Measurements from ENCODE around the gene KCNMB2.

KCNMB2 gene

GRCh38 chr3:178850450-178851190, 314.4 kb downstream of the KCNMB2 start:
- Histone ChIP-seq H3K27ac (replicated peaks) (no peak overlapping the region), H3K4me3 (replicated peaks; ENCODE audit: insufficient read depth, low read length) (no peak overlapping the region), H3K27me3 (ENCODE audit: insufficient read depth, poor library complexity, severe bottlenecking) (no peaks in the 10 kb centered on the region)
- TF ChIP-seq GABPA (IDR thresholded peaks at IDR 0.05; ENCODE audit: low read depth) (no peak), POLR2AphosphoS5 (IDR thresholded peaks at IDR 0.05; ENCODE audit: low read depth) (no peak), SPI1 (IDR thresholded peaks at IDR 0.05; ENCODE audit: borderline replicate concordance, low read depth) (no peak)
- TF ChIP-seq, protein P1, sequence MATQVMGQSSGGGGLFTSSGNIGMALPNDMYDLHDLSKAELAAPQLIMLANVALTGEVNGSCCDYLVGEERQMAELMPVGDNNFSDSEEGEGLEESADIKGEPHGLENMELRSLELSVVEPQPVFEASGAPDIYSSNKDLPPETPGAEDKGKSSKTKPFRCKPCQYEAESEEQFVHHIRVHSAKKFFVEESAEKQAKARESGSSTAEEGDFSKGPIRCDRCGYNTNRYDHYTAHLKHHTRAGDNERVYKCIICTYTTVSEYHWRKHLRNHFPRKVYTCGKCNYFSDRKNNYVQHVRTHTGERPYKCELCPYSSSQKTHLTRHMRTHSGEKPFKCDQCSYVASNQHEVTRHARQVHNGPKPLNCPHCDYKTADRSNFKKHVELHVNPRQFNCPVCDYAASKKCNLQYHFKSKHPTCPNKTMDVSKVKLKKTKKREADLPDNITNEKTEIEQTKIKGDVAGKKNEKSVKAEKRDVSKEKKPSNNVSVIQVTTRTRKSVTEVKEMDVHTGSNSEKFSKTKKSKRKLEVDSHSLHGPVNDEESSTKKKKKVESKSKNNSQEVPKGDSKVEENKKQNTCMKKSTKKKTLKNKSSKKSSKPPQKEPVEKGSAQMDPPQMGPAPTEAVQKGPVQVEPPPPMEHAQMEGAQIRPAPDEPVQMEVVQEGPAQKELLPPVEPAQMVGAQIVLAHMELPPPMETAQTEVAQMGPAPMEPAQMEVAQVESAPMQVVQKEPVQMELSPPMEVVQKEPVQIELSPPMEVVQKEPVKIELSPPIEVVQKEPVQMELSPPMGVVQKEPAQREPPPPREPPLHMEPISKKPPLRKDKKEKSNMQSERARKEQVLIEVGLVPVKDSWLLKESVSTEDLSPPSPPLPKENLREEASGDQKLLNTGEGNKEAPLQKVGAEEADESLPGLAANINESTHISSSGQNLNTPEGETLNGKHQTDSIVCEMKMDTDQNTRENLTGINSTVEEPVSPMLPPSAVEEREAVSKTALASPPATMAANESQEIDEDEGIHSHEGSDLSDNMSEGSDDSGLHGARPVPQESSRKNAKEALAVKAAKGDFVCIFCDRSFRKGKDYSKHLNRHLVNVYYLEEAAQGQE (IDR thresholded peaks at IDR 0.05; ENCODE audit: insufficient replicate concordance, low read depth): no peak
- TF ChIP-seq, protein P2, sequence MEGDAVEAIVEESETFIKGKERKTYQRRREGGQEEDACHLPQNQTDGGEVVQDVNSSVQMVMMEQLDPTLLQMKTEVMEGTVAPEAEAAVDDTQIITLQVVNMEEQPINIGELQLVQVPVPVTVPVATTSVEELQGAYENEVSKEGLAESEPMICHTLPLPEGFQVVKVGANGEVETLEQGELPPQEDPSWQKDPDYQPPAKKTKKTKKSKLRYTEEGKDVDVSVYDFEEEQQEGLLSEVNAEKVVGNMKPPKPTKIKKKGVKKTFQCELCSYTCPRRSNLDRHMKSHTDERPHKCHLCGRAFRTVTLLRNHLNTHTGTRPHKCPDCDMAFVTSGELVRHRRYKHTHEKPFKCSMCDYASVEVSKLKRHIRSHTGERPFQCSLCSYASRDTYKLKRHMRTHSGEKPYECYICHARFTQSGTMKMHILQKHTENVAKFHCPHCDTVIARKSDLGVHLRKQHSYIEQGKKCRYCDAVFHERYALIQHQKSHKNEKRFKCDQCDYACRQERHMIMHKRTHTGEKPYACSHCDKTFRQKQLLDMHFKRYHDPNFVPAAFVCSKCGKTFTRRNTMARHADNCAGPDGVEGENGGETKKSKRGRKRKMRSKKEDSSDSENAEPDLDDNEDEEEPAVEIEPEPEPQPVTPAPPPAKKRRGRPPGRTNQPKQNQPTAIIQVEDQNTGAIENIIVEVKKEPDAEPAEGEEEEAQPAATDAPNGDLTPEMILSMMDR (IDR thresholded peaks at IDR 0.05; ENCODE audit: insufficient read depth, low read length): no peak
- DNase-seq (ENCODE audit: low read depth in 1 of 2, low spot score in 1 of 2): no peak

DNA sequence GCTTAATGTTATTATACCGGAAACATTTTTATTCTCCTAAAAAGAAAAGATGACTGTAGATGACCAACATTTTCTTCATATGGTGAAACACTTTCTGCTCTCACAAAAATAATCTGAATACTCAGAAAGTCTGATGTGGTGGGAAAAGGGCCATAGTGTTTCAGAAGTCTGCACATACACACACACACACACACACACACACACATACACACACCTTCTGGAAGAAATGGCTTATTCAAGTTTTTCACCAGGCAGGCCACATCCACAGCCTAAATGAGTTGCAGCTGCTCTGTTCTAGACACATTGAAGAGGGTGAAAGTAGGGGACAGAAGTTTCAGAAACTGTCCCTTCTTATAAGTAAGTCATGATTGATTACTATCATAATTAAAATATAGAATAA, 315.3 kb downstream of the KCNMB2 start:
- no peak for TF ChIP-seq POLR2AphosphoS5 (IDR thresholded peaks at IDR 0.05; ENCODE audit: low read depth)
- TF ChIP-seq, protein P1 (IDR thresholded peaks at IDR 0.05; ENCODE audit: insufficient replicate concordance, low read depth): no peak
- TF ChIP-seq GABPA (IDR thresholded peaks at IDR 0.05; ENCODE audit: low read depth): no peak
- TF ChIP-seq, protein P2 (IDR thresholded peaks at IDR 0.05; ENCODE audit: insufficient read depth, low read length): no peak
- TF ChIP-seq SPI1 (IDR thresholded peaks at IDR 0.05; ENCODE audit: borderline replicate concordance, low read depth): no peak
- Histone ChIP-seq H3K27ac (replicated peaks) (no peak overlapping the region), H3K27me3 (ENCODE audit: insufficient read depth, poor library complexity, severe bottlenecking) (no peaks in the 10 kb centered on the region), H3K4me3 (replicated peaks; ENCODE audit: insufficient read depth, low read length) (no peak overlapping the region)
- DNase-seq (ENCODE audit: low read depth in 1 of 2, low spot score in 1 of 2): no peak

GRCh38 chr3:178856804-178857203, 320.6 kb downstream of the KCNMB2 start:
- Histone ChIP-seq H3K27ac (replicated peaks) (no peak overlapping the region), H3K4me3 (replicated peaks; ENCODE audit: insufficient read depth, low read length) (no peak overlapping the region), H3K27me3 (ENCODE audit: insufficient read depth, poor library complexity, severe bottlenecking) (no peaks in the 10 kb centered on the region)
- no peak for DNase-seq (ENCODE audit: low read depth in 1 of 2, low spot score in 1 of 2)
- TF ChIP-seq, protein P2 (IDR thresholded peaks at IDR 0.05; ENCODE audit: insufficient read depth, low read length): no peak
- TF ChIP-seq SPI1 (IDR thresholded peaks at IDR 0.05; ENCODE audit: borderline replicate concordance, low read depth) (no peak), POLR2AphosphoS5 (IDR thresholded peaks at IDR 0.05; ENCODE audit: low read depth) (no peak), GABPA (IDR thresholded peaks at IDR 0.05; ENCODE audit: low read depth) (no peak)
- TF ChIP-seq, protein P1 (IDR thresholded peaks at IDR 0.05; ENCODE audit: insufficient replicate concordance, low read depth): no peak

All from HL-60 (cell line).